Testis (tissue), 2 donors: ENCODE data around the gene ZNF611.

Experiments used
- CTCF ChIP-seq, 3 experiments: fragments of 450-650 bp in 2 of 3; fragments of 200-600 bp in 1 of 3; sonication (generic) in 1 of 3; IDR thresholded peaks; one replicate each; pipeline ENCODE4 v1.5.1; 2016 to 2019; ENCODE audit warnings: antibody characterized with exemption in 3 of 3, mild to moderate bottlenecking in 2 of 3, moderate library complexity in 1 of 3
- POLR2A ChIP-seq: fragments of 450-650 bp; IDR thresholded peaks from one replicate; pipeline ENCODE4 v1.6.1; 2017; ENCODE audit warnings: antibody characterized with exemption, mild to moderate bottlenecking, moderate library complexity

GRCh38 chr19:52703917-52704316 lies 30.9 kb downstream of the ZNF611 start:
- no peak for TF ChIP-seq CTCF (IDR thresholded peaks at IDR 0.05)
- TF ChIP-seq POLR2A, result no peak
